ENCODE data around the gene ZNF317. TPM values are rescaled to one million over a fixed set of nuclear protein-coding genes. Genes with fewer than 3 reads are reported as not detected.

ZNF317 gene
- total RNA-seq (2011; cell fraction: chromatin; rRNA removed; ENCODE audit: low replicate concordance), result 72.8 and 100.0 TPM in 2 replicates
- total RNA-seq (2011; cell fraction: nucleolus; rRNA removed), result 45.5 and 52.5 TPM in 2 replicates
- 58.0 and 59.6 TPM in 2 replicates for total RNA-seq (2011; cell fraction: nucleoplasm; rRNA removed)
- total RNA-seq (2014; rRNA removed) (17.3 and 21.7 TPM in 2 replicates), total RNA-seq (2014; rRNA removed; fragmentation: Illumina TruSeq; extraction: Trizol) (35.4 and 37.7 TPM in 2 replicates), total RNA-seq (2015; rRNA removed; fragmentation: Illumina TruSeq; extraction: Trizol) (31.4 and 34.8 TPM in 2 replicates), total RNA-seq (2021) (37.1 and 43.2 TPM in 2 replicates), polyA plus RNA-seq (2011; rRNA removed) (20.1 and 23.1 TPM in 2 replicates), polyA plus RNA-seq (2014; fragmentation: Illumina TruSeq; extraction: Trizol) (38.6 and 40.5 TPM in 2 replicates), polyA plus RNA-seq (2014; fragmentation: Nextera tagmentation; extraction: Ambion mirVana) (10 to 100 TPM; 23.9 to 37.9 TPM), polyA plus RNA-seq (2014; rRNA removed) (17.3 and 18.6 TPM in 2 replicates), polyA minus RNA-seq (2011; rRNA and poly(A)+ RNA removed) (23.8 and 25.1 TPM in 2 replicates), Bru-seq, nascent RNA (percentile 93 among the genes with signal in this experiment), BruChase-seq, experiment 1, labeled RNA remaining after a 2-hour chase (percentile 96 among the genes with signal in this experiment), BruChase-seq, experiment 2, labeled RNA remaining after a 6-hour chase (percentile 95 among the genes with signal in this experiment)
- 17.0 and 19.8 TPM in 2 replicates for polyA plus RNA-seq (2011; cell fraction: cytosol; rRNA removed)
- 47.1 and 63.2 TPM in 2 replicates for polyA plus RNA-seq (2011; cell fraction: nucleus; rRNA removed)
- polyA plus RNA-seq (2012), result 24.0 and 28.0 TPM in 2 replicates
- 16.2 and 19.2 TPM in 2 replicates for polyA minus RNA-seq (2011; cell fraction: cytosol; rRNA and poly(A)+ RNA removed)
- 16.0 and 21.8 TPM in 2 replicates for polyA minus RNA-seq (2011; cell fraction: nucleus; rRNA and poly(A)+ RNA removed)
- long read RNA-seq, experiment 1, full-length matches to known transcripts, result 38 of 102 reads
- long read RNA-seq, experiment 1, partial matches to known transcripts, result 3 of 102 reads
- long read RNA-seq, experiment 1, other reads (novel, unspliced or antisense), result 61 of 102 reads
- long read RNA-seq, experiment 2, full-length matches to known transcripts, result 11 of 36 reads
- long read RNA-seq, experiment 2, partial matches to known transcripts, result 21 of 36 reads
- long read RNA-seq, experiment 2, other reads (novel, unspliced or antisense), result 4 of 36 reads
- long read RNA-seq, experiment 3, full-length matches to known transcripts, result 5 of 13 reads
- long read RNA-seq, experiment 3, partial matches to known transcripts, result 0 of 13 reads
- long read RNA-seq, experiment 3, other reads (novel, unspliced or antisense), result 8 of 13 reads

DNA sequence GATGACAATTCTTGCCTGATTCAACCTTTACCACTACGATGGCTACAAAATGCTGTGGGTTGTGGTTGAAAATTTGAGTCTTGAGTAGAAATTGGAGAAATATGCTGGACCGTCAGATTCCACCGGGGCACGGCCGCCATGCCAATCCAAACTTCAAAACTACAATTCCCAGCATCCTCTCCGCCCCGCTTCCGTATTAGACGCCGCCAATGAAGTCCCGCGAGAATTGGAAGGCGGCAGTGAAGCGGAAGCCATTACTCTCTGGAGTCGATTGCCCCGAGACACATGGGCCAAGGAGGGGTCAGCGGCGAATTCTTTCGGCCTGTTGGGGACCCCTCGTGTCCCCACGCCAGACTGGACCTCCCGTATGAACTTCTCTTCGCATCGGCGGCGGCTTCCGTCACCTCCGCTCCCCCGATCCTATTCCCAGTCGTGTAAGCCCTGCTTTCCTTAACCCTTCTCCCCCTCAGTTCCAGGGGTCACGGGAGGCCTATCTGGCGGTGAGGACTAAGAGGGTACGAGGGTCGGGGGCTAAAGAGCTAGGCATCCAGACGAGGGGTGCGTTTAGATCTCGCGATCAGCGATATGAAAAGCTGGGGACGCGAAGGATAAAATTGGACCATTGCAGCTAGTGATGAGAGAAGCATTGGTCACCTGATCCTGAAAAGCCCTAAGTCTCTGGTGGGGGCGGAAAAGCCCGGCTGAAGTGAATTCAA lies at the start of gene ZNF317:
Gene ZNF317, plus strand, starts transcription at position 239 of the 716 bp plus-strand sequence. CDS start 15,620 bp downstream, outside the sequence.
- H3K79me2 ChIP-seq (ENCODE audit: control insufficient read depth, insufficient read depth, low read length), result peaks cover 52% of the 10 kb centered on the region
- FAIRE-seq, result peak; percentile 92
- in situ Hi-C loops (cut with MboI), result no loop called here
- TF ChIP-seq TEAD4 (IDR thresholded peaks at IDR 0.05; ENCODE audit: low read length) (0 out of 2 replicates have a peak, but pooled peaks have one; percentile 9), TEAD4 (CRISPR knock-in tag; IDR thresholded peaks at IDR 0.05; ENCODE audit: borderline replicate concordance) (no peak), BRD4 (IDR thresholded peaks at IDR 0.05) (peak; percentile 71; the same call in 1 of the 2 replicates), DIDO1 (tag; IDR thresholded peaks at IDR 0.05; ENCODE audit: low read depth) (peak; percentile 70), HCFC1 (IDR thresholded peaks at IDR 0.05; ENCODE audit: low read depth, low read length) (peak; percentile 96), ZNF184 (CRISPR knock-in tag; IDR thresholded peaks at IDR 0.05) (no peak), ELF2 (CRISPR knock-in tag; IDR thresholded peaks at IDR 0.05) (peak; percentile 97), CXXC5 (CRISPR knock-in tag; IDR thresholded peaks at IDR 0.05) (peak; percentile 82), SUPT5H (IDR thresholded peaks at IDR 0.05) (peak; percentile 95), ZNF780A (CRISPR knock-in tag; IDR thresholded peaks at IDR 0.05) (no peak), ETV1 (tag; conservative IDR thresholded peaks at IDR 0.05; ENCODE audit: low read depth) (0 out of 2 replicates have a peak, but pooled peaks have one; percentile 42), SIN3A (IDR thresholded peaks at IDR 0.05; ENCODE audit: borderline replicate concordance in 2 of 2, control insufficient read depth in 1 of 2, low read depth in 2 of 2, low read length in 2 of 2) (peak; percentile 67 to 68; a peak in 2 of 4 replicates)
- TF ChIP-seq, protein P1, sequence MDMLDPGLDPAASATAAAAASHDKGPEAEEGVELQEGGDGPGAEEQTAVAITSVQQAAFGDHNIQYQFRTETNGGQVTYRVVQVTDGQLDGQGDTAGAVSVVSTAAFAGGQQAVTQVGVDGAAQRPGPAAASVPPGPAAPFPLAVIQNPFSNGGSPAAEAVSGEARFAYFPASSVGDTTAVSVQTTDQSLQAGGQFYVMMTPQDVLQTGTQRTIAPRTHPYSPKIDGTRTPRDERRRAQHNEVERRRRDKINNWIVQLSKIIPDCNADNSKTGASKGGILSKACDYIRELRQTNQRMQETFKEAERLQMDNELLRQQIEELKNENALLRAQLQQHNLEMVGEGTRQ (CRISPR knock-in tag; IDR thresholded peaks at IDR 0.05), result peak; percentile 61
- TF ChIP-seq, protein P2, sequence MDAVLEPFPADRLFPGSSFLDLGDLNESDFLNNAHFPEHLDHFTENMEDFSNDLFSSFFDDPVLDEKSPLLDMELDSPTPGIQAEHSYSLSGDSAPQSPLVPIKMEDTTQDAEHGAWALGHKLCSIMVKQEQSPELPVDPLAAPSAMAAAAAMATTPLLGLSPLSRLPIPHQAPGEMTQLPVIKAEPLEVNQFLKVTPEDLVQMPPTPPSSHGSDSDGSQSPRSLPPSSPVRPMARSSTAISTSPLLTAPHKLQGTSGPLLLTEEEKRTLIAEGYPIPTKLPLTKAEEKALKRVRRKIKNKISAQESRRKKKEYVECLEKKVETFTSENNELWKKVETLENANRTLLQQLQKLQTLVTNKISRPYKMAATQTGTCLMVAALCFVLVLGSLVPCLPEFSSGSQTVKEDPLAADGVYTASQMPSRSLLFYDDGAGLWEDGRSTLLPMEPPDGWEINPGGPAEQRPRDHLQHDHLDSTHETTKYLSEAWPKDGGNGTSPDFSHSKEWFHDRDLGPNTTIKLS (IDR thresholded peaks at IDR 0.05; ENCODE audit: borderline replicate concordance, low read depth), result peak; percentile 89; the same call in 1 of the 2 replicates

More for the DNA sequence above, at the start of gene ZNF317:
- DNase-seq (ENCODE audit: extremely low read depth in 1 of 4, low spot score in 3 of 4), result peak; percentile 81 to 96 (median 85)
- BruUV-seq (replicated peaks), result TSS peak; percentile 56
- CTCF ChIA-PET (ENCODE audit: low intra/inter-chr PET ratio), result no interaction called here
- no peaks in the 10 kb centered on the region for H3K27me3 ChIP-seq (ENCODE audit: control insufficient read depth in 2 of 2, insufficient read depth in 2 of 2, low read length in 2 of 2)
- peak within 1 kb of the TSS; percentile 100 for H2AFZ ChIP-seq (ENCODE audit: low read depth, low read length)
- peak within 1 kb of the TSS; percentile 92 for H3K27ac ChIP-seq (ENCODE audit: extremely low read depth, low read depth, low read length)
- POLR2A ChIA-PET, result no interaction called here
- peak within 1 kb of the TSS; percentile 93 for H3K4me2 ChIP-seq (ENCODE audit: insufficient read depth, low read length)
- WGBS (ENCODE audit: insufficient coverage, low coverage, missing lambda C conversion rate), result 1% methylated on average over 39 of the region's 43 CpGs
- peaks cover 26% of the 10 kb centered on the region for H3K36me3 ChIP-seq (ENCODE audit: control insufficient read depth, insufficient read depth, low read length)
- peaks cover 6% of the 10 kb centered on the region for H3K9me3 ChIP-seq (replicated peaks; ENCODE audit: control insufficient read depth, insufficient read depth, low read depth, low read length)
- peak; percentile 97 for ATAC-seq
- no peaks in the 10 kb centered on the region for H4K20me1 ChIP-seq (replicated peaks; ENCODE audit: control insufficient read depth, insufficient read depth, low read length)
- intact Hi-C loops (cut with micrococcal nuclease), result loop anchor here (5.0 kb wide), 1 partner anchor 167 kb away; the partner anchor contains the start of gene ZNF699
- no peaks in the 10 kb centered on the region for H3K9me1 ChIP-seq (ENCODE audit: control insufficient read depth, insufficient read depth, low read length)
- H3K4me3 ChIP-seq, result peak within 1 kb of the TSS; percentile 61
- H3K9ac ChIP-seq (ENCODE audit: insufficient read depth in 1 of 2, low read depth in 2 of 2, low read length in 2 of 2), result peak within 1 kb of the TSS; percentile 96 to 98
- peaks cover 0 to 9% of the 10 kb centered on the region in 2 experiments; a peak in 2 of 5 replicates for H3K4me1 ChIP-seq (replicated peaks in 1 of 2; ENCODE audit: control insufficient read depth in 2 of 2, insufficient read depth in 2 of 2, low read length in 2 of 2)
